H1 (cell line): Measurements from ENCODE around the gene CNFN. TPM values are rescaled to one million over a fixed set of nuclear protein-coding genes. Genes with fewer than 3 reads are reported as not detected.

Experiments
- CTCF ChIA-PET: fragments of 300-600 bp; sonication (Branson Sonifier 250); formaldehyde crosslinking; loops from one replicate; lab custom pipeline; 2021; ENCODE audit not compliant: partially characterized antibody; lab: Charles Lee
- POLR2A ChIA-PET: fragments of 300-600 bp; sonication (Branson Sonifier 250); formaldehyde crosslinking; loops from one replicate; lab custom pipeline; 2021; ENCODE audit warnings: inconsistent platforms; ENCODE audit not compliant: partially characterized antibody; lab: Charles Lee
- DNase-seq, 2 experiments: peaks; one replicate each; pipeline versions ENCODE4 v3.0.0 to v3.0.0-alpha.2; 2010 to 2022; ENCODE audit warnings: low spot score in 2 of 2, low read depth in 1 of 2, mixed read lengths in 1 of 2
- FAIRE-seq: peaks from 2 replicates; lab custom pipeline; 2011; peaks lifted over from hg19 to GRCh38; lab: Jason Lieb, UNC
- H2AFZ ChIP-seq: 2 replicates; pipeline ENCODE4 v1.8.1; 2012; ENCODE audit warnings: low read length, inconsistent platforms
- H2AK5ac ChIP-seq: 2 replicates; pipeline ENCODE4 v1.6.1; 2013; ENCODE audit warnings: low read depth, low read length
- H2BK120ac ChIP-seq: replicated peaks from 2 replicates; pipeline ENCODE3; 2013; ENCODE audit warnings: low read depth, low read length, inconsistent platforms
- H2BK12ac ChIP-seq: 2 replicates; pipeline ENCODE4 v1.6.1; 2013; ENCODE audit warnings: low read depth, low read length
- H2BK15ac ChIP-seq: 2 replicates; pipeline ENCODE4 v1.6.1; 2013; ENCODE audit warnings: low read length
- H2BK20ac ChIP-seq: 2 replicates; pipeline ENCODE4 v1.6.1; 2013; ENCODE audit warnings: low read length
- H2BK5ac ChIP-seq: 2 replicates; pipeline ENCODE4 v1.6.1; 2013; ENCODE audit warnings: low read depth, low read length
- H3K14ac ChIP-seq: 2 replicates; pipeline ENCODE4 v1.6.1; 2013; ENCODE audit warnings: inconsistent platforms; ENCODE audit not compliant: insufficient read length
- H3K18ac ChIP-seq: 2 replicates; pipeline ENCODE4 v1.6.1; 2013; ENCODE audit warnings: low read length; ENCODE audit errors: extremely low read depth
- H3K23ac ChIP-seq: 2 replicates; pipeline ENCODE4 v1.6.1; 2013; ENCODE audit warnings: inconsistent platforms; ENCODE audit not compliant: insufficient read length
- H3K23me2 ChIP-seq: 2 replicates; pipeline ENCODE4 v1.6.1; 2013; ENCODE audit warnings: low read depth, low read length
- H3K27ac ChIP-seq: 2 replicates; pipeline ENCODE4 v1.6.1; 2011; ENCODE audit warnings: low read depth, low read length, inconsistent platforms
- H3K27me3 ChIP-seq, 4 experiments: replicated peaks in 1 of 4; 1 replicate in 1 of 4; 2 replicates in 3 of 4; pipeline versions ENCODE4 v1.6.1 to v1.8.1; 2011 to 2013; ENCODE audit warnings: low read length in 3 of 4, mild to moderate bottlenecking in 3 of 4, inconsistent platforms in 2 of 4, mixed read lengths in 2 of 4, moderate library complexity in 1 of 4; ENCODE audit not compliant: control insufficient read depth in 3 of 4, insufficient read depth in 3 of 4; ENCODE audit errors: extremely low read depth in 1 of 4
- H3K36me3 ChIP-seq, 4 experiments: 2 replicates each; pipeline versions ENCODE4 v1.6.1 to v1.8.1; 2011 to 2013; ENCODE audit warnings: mild to moderate bottlenecking in 4 of 4, low read length in 3 of 4, moderate library complexity in 2 of 4, control low read depth in 1 of 4, inconsistent platforms in 1 of 4; ENCODE audit not compliant: insufficient read depth in 4 of 4, control insufficient read depth in 2 of 4
- H3K4ac ChIP-seq: replicated peaks from 2 replicates; pipeline ENCODE3; 2013; ENCODE audit warnings: low read length, low read depth, mixed read lengths, inconsistent platforms; ENCODE audit not compliant: insufficient read length
- H3K4me1 ChIP-seq, 4 experiments: replicated peaks in 1 of 4; 1 replicate in 1 of 4; 2 replicates in 3 of 4; pipeline versions ENCODE4 v1.6.1 to v1.8.1; 2011 to 2013; ENCODE audit warnings: low read length in 3 of 4, inconsistent platforms in 2 of 4, mixed read lengths in 1 of 4; ENCODE audit not compliant: insufficient read depth in 4 of 4, control insufficient read depth in 3 of 4
- H3K4me2 ChIP-seq, 2 experiments: 2 replicates each; pipeline versions ENCODE4 v1.6.1 to v1.8.1; 2011 to 2013; ENCODE audit warnings: low read depth in 2 of 2, low read length in 2 of 2, control low read depth in 1 of 2, inconsistent platforms in 1 of 2, mild to moderate bottlenecking in 1 of 2; ENCODE audit not compliant: insufficient read depth in 1 of 2
- H3K4me3 ChIP-seq, 4 experiments: fragments of 200-600, 300-600 bp in 1 of 4; sonication (generic), shearing (Covaris generic), sonication (Bioruptor Twin) in 1 of 4; 2 replicates each; pipeline versions ENCODE4 v1.5.1 to v1.8.1; 2011 to 2016; ENCODE audit warnings: low read length in 4 of 4, low read depth in 3 of 4, control low read depth in 2 of 4, inconsistent platforms in 2 of 4, mild to moderate bottlenecking in 2 of 4, mixed read lengths in 1 of 4, moderate library complexity in 1 of 4; ENCODE audit not compliant: insufficient read depth in 2 of 4; ENCODE audit errors: extremely low read depth in 1 of 4
- H3K56ac ChIP-seq: replicated peaks from 2 replicates; pipeline ENCODE3; 2013; ENCODE audit warnings: low read depth, mild to moderate bottlenecking, mixed read lengths, low read length, inconsistent platforms; ENCODE audit not compliant: insufficient read length
- H3K79me1 ChIP-seq: 2 replicates; pipeline ENCODE4 v1.6.1; 2013; ENCODE audit warnings: low read depth, low read length, control low read depth
- H3K79me2 ChIP-seq, 2 experiments: 2 replicates each; pipeline versions ENCODE4 v1.6.1 to v1.8.1; 2012 to 2013; ENCODE audit warnings: low read length in 2 of 2, mild to moderate bottlenecking in 2 of 2, inconsistent platforms in 1 of 2; ENCODE audit not compliant: insufficient read depth in 2 of 2, control insufficient read depth in 1 of 2
- H3K9ac ChIP-seq, 4 experiments: replicated peaks in 1 of 4; 1 replicate in 1 of 4; 2 replicates in 3 of 4; pipeline versions ENCODE4 v1.6.1 to v1.8.1; 2011 to 2013; ENCODE audit warnings: low read depth in 3 of 4, low read length in 3 of 4, control low read depth in 2 of 4, mild to moderate bottlenecking in 2 of 4, moderate library complexity in 2 of 4, inconsistent platforms in 1 of 4; ENCODE audit errors: extremely low read depth in 1 of 4
- H3K9me3 ChIP-seq, 2 experiments: 2 replicates each; pipeline versions ENCODE4 v1.6.1 to v1.8.1; 2012 to 2013; ENCODE audit warnings: mild to moderate bottlenecking in 2 of 2, moderate library complexity in 2 of 2, control low read depth in 1 of 2, inconsistent platforms in 1 of 2, low read depth in 1 of 2, low read length in 1 of 2, mixed read lengths in 1 of 2; ENCODE audit not compliant: insufficient read depth in 2 of 2
- H4K20me1 ChIP-seq, 2 experiments: replicated peaks in 1 of 2; 2 replicates each; pipeline versions ENCODE3 to v1.8.1; 2011 to 2013; ENCODE audit warnings: inconsistent platforms in 2 of 2, low read length in 2 of 2, mild to moderate bottlenecking in 1 of 2; ENCODE audit not compliant: insufficient read depth in 2 of 2, control insufficient read depth in 1 of 2
- H4K5ac ChIP-seq: 2 replicates; pipeline ENCODE4 v1.6.1; 2013; ENCODE audit warnings: low read length, low read depth, mixed read lengths, inconsistent platforms; ENCODE audit not compliant: insufficient read length
- H4K8ac ChIP-seq: 2 replicates; pipeline ENCODE4 v1.8.0; 2013; ENCODE audit warnings: mild to moderate bottlenecking, moderate library complexity, low read length, inconsistent platforms; ENCODE audit not compliant: insufficient read depth; ENCODE audit errors: extremely low read depth
- H4K91ac ChIP-seq: replicated peaks from 2 replicates; pipeline ENCODE3; 2013; ENCODE audit warnings: low read length, mixed read lengths, inconsistent platforms; ENCODE audit not compliant: insufficient read length
- ASH2L ChIP-seq: fragments of 200-600, 300-600 bp; sonication (generic); IDR thresholded peaks from one replicate; pipeline ENCODE4 v1.7.1; 2017; ENCODE audit warnings: low read length
- CBX5 ChIP-seq: fragments of 300-800, 300-1000 bp; sonication (generic); IDR thresholded peaks from 2 replicates; pipeline ENCODE4 v1.7.1; 2016; ENCODE audit warnings: antibody characterized with exemption, low read length, low read depth
- HDAC2 ChIP-seq, 2 experiments: fragments of 300-600 bp in 1 of 2; sonication (generic) in 1 of 2; IDR thresholded peaks; 2 replicates each; pipeline ENCODE4 v1.6.1; 2011 to 2012; ENCODE audit warnings: low read depth in 2 of 2, low read length in 2 of 2, mild to moderate bottlenecking in 2 of 2, moderate library complexity in 2 of 2, borderline replicate concordance in 1 of 2, inconsistent platforms in 1 of 2
- NRF1 ChIP-seq: IDR thresholded peaks from 2 replicates; pipeline ENCODE4 v1.6.1; 2011; ENCODE audit warnings: mild to moderate bottlenecking, low read depth, low read length, improper control_type of control experiment
- PHF8 ChIP-seq: fragments of 200-600 bp; sonication (generic); conservative IDR thresholded peaks from 2 replicates; pipeline ENCODE4 v1.7.1; 2012; ENCODE audit warnings: low read depth, mild to moderate bottlenecking, inconsistent platforms, low read length, moderate library complexity
- POU5F1 ChIP-seq: IDR thresholded peaks from 2 replicates; pipeline ENCODE4 v1.6.1; 2011; ENCODE audit warnings: low read depth, mild to moderate bottlenecking, low read length, moderate library complexity
- WGBS, 2 experiments: shearing (Covaris generic) in 1 of 2; methylation state at CpG; one replicate each; pipeline versions ENCODE4 v1.1.6 to v1.1.7; 2013 to 2015; ENCODE audit warnings: low lambda C conversion rate in 2 of 2, mixed read lengths in 2 of 2, inconsistent platforms in 1 of 2, low coverage in 1 of 2, missing lambda C conversion rate in 1 of 2; ENCODE audit not compliant: insufficient replicate concordance in 2 of 2, insufficient coverage in 1 of 2, insufficient read length in 1 of 2; ENCODE audit errors: extremely low coverage in 1 of 2, missing lambda C conversion rate in 1 of 2; 5-methylcytosine and 5-hydroxymethylcytosine counted together
- polyA plus RNA-seq, 7 experiments: library from polyadenylated mRNA; depleted of rRNA in 3 of 7; stranded (reverse) in 5 of 7; unstranded in 2 of 7; fragments of >200 nt in 5 of 7; fragments of 200-250 nt in 2 of 7; gene quantifications; 1 replicate in 5 of 7; 2 replicates in 1 of 7; 4 replicates in 1 of 7; pipeline versions ENCODE4 v1.2.1 to v1.2.3, GENCODE V29; 2011 to 2013; ENCODE audit warnings: missing spikeins in 2 of 7, mixed read lengths in 2 of 7
- total RNA-seq: library from RNA; stranded (reverse); fragmentation: NEBNext Ultra II Directional; extraction: Animal tissue kit (Norgen Biotek cat#: 25700); gene quantifications from 2 replicates; pipeline ENCODE4 v1.2.1, GENCODE V29; 2021

CNFN gene
- total and polyA plus RNA-seq, 2 of the 8 experiments (the other 6 are each of a cell fraction or from before 2014, with no cell fraction given): 8.9 to 31.5 TPM

DNA sequence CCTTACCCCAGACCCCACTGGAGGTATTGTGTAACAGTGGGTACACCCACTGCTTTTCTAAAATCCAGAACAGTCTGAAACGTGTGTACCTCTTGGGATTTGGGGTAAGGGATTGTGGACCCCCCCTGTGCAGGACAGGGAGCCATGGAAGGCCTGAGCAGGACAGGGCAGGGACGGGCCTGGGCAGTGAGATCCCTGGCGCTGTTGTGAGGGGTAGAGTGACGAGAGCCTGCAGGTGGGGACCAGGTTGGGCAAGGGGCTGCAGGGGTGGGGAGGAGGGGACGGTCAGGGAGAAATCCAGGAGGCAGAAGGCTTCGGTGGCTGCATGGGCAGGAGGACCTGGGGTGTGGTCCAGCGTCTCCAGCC is 28.6 kb downstream of the CNFN start:
- no peak for TF ChIP-seq CBX5
- TF ChIP-seq PHF8: no peak
- TF ChIP-seq POU5F1: no peak
- TF ChIP-seq NRF1: no peak
- TF ChIP-seq ASH2L: no peak
- TF ChIP-seq HDAC2 (IDR thresholded peaks at IDR 0.05; ENCODE audit: borderline replicate concordance in 1 of 2, low read depth in 2 of 2, low read length in 2 of 2): no peak
- Histone ChIP-seq H2BK5ac (no peak overlapping the region), H2BK15ac (no peak overlapping the region), H4K20me1 (peaks cover 0 to 2% of the 10 kb centered on the region in 2 experiments), H4K91ac (no peak overlapping the region), H2AFZ (no peak overlapping the region), H3K14ac (no peak overlapping the region), H3K4me2 (no peak overlapping the region), H2AK5ac (0 out of 2 replicates have a peak overlapping the region, but pooled peaks have one; percentile 5), H3K23me2 (no peaks in the 10 kb centered on the region), H3K79me1 (peaks cover 2% of the 10 kb centered on the region; the same call in 1 of the 2 replicates), H4K8ac (no peak overlapping the region), H3K27ac (no peak overlapping the region), H3K56ac (no peak overlapping the region), H3K9ac (no peak overlapping the region), H3K4me1 (peaks cover 0 to 6% (median 3%) of the 10 kb centered on the region in 4 experiments; a peak in 4 of 7 replicates), H3K4ac (no peak overlapping the region), H3K27me3 (no peaks in the 10 kb centered on the region), H2BK12ac (no peak overlapping the region), H4K5ac (no peak overlapping the region), H3K23ac (no peak overlapping the region), H3K18ac (no peak overlapping the region), H3K4me3 (no peak overlapping the region), H3K36me3 (peaks cover 5 to 15% (median 7%) of the 10 kb centered on the region in 4 experiments; a peak in 7 of 8 replicates), H3K9me3 (peaks cover 0 to 6% of the 10 kb centered on the region in 2 experiments; a peak in 1 of 4 replicates), H2BK20ac (no peak overlapping the region), H2BK120ac (no peak overlapping the region), H3K79me2 (no peaks in the 10 kb centered on the region)
- 87% methylated on average over 5 of the region's 7 CpGs; no CpG with 5 or more reads in 1 of the 2 experiments for whole genome bisulfite sequencing, 2 experiments
- DNase-seq (no peak), FAIRE-seq (no peak)
- ChIA-PET POLR2A (interaction anchor here (0.6 to 1.2 kb wide), 3 partner anchors 39 to 945 kb away, joined by 3 to 4 read pairs (median 4); no protein-coding TSS in a partner anchor), CTCF (interaction anchor here (0.8 to 1.8 kb wide), 14 partner anchors 10 to 247 kb away, joined by 3 to 9 read pairs (median 4); no protein-coding TSS in a partner anchor)
